HG03095 (cell line): ENCODE measurements around the gene ADPRM.

ENCODE experiments used
- ATAC-seq: cut with Tn5 transposase; IDR thresholded peaks from one replicate; pipeline ENCODE4 v1.9.1; 2021; ENCODE audit warnings: moderate library complexity; ENCODE audit not compliant: unreplicated experiment

Gene ADPRM

DNA sequence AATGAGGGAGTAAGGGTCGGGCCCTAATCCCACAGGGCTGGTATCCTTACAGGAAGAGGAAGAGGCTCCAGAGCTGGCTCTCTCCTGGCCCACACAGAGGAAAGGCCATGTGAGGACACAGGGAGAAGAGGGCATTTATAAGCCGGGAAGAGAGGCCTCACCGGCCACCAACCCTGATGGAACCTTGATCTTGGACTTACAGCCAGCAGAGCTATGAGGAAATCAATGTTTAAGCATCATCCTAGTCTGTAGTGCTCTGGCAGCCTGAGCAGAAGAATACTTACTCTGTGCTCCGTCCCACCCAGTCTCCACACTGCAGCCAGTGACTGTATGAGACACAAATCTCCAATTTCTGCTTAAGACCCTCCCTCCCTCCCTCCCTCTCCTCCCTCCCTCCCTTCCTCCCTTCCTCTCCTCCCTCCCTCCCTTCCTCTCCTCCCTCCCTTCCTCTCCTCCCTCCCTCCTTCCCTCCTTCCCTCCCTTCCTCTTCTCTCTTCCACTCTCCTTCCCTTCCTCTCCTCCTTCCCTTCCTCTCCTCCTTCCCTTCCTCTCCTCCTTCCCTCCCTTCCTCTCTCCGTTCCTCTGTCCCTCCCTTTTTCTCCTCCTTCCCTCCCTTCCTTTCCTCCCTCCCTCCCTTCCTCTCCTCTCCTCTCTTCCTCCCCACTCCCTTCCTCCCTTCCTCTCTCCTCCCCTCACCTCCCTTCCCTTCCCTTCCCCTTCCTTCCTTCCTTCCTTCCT lies 41.3 kb downstream of the ADPRM start:
- ATAC-seq: no peak

DNA sequence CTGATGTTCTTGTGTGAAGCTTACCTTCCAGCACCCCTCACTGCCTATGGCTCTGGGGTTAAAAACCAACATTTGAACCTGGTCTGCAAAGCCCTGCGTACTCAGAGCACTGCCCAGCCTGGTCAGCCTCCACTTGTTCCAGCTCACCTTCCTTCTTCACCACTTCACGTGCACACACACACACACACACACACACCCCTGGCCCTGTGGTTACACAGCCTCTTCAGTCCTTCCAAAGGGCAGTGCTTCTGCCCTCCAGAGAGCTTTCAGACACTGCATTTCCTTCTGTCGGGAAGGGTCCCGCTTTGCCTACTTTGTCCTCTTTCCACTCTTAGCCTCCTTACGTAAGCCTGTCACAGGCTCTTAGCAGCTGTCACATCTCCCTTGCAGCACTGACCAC lies 42.0 kb downstream of the ADPRM start:
- no peak for ATAC-seq

DNA sequence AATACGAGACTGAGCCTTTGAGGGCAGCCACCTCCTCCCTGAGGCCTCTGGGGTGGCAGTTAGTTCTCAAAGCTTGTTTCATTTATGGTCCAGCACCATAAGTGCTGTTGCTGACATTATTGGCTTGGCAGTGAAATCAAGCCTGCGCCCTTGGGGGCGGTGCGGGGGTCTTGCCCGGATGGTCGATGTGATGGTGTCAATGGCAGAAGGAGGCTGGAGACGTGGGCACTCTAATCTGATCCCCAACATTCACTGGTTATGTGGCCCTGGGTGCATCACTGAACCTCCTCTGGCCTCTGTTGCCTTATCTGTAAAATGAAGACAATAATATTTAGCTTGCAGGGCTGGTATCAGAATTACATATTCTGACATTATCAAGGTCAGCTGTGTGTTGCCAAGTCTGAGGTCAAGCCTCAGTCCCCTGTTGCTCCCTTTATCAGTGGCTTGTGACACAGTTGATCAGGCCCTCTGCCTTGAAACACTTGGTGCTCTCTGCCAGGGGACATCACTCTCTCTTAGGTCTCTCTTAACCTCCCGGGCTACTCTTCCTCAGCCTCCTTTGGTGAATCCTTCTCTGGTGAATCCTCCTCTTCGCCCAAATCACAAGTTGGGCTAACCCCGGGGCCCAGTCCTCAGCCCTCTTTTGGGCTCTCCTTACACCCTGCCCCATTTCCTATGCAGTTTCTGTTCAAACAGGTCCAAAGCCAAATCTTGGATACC lies 44.2 kb downstream of the ADPRM start:
- no peak for ATAC-seq

DNA sequence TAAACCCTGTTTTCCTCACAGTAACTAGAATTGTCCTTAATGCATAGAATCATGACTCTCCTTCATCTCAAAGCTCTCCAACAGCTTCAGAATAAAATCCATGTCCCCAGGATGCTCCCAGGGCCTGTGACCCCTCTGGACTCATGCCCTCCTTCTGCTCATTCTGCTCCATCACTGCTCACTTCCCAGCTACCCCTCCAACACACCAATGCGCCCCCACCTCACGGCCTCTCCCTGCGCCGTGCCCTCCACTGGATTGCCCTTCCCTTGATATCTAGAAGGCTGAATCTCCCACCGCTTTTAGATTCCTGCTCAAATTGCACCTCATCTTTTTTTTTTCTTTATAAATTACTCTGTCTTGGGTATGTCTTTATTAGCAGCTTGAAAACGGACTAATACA lies 45.0 kb downstream of the ADPRM start:
- ATAC-seq: no peak

DNA sequence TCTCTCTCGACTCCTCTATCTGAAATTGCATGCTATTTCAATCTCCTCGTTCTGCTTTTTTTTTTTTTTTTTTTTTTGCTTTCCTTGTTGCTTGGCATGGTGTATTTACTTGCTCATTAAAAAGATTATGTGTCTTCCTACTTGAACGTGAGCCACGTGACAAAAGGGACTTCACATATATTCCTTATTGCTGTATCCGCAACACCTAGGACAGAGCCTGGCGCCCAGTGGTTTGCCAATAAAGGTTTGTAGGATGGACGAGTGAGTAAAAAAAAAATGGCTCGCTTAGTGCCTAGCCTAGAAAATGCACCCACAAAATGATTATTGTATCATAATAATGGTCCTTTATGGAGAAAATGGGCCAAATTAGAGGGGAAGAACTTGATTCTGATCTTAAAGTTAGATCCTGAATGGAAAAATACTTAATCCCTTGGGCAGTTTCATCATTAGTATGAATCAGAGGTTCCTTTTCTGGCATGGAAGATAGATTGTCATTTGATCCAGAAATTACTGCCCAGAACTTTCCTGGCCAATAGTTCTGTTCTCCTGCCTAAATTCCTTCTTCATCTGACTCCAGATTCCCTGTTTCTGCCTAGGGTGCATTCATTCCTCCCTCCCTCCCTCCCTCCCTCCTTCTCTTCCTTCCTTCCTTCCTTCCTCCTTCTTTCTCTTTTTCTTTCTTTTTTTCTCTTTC lies 46.1 kb downstream of the ADPRM start:
- no peak for ATAC-seq

DNA sequence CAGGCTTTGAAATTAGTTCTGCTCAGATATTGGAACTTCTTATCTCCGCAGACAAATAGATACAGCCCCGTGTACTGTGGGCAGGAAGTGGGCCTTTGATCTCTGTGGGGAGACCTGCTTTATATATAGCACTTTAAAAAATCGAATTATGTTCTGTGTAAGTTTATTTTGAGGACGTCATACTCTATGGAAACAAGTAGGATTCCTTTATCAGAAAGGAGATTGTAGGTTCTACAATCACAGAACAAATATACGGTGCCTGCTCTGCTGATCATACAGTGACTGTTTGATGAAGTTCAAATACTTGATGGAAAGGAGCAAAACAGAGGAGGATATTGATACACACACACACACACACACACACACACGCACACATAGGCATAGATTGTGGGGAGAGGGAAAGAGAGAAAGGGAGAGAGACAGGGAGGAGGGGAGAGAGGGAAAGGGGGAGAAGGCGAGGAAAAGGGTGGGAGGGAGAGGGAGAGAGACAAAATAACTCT lies 47.2 kb downstream of the ADPRM start:
- no peak for ATAC-seq

DNA sequence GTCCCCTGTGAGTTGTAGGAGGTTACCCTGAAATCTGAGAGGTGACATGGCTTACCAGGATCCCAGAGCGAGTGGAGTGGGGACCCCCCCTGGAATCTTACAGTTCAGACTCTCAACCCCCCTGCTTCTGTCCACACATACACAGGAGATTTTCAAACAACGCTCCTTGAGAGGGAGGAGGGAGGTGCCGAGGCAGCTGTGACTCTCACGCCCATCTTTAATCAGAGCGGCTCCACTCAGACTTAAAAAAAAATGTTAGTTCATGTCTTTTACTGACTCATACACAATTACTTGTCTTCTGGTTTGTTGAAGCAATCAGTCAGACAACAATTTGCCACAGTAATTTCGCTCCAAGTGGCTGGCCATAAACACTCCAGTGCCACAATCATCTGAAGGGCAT lies 47.8 kb downstream of the ADPRM start:
- ATAC-seq: no peak

DNA sequence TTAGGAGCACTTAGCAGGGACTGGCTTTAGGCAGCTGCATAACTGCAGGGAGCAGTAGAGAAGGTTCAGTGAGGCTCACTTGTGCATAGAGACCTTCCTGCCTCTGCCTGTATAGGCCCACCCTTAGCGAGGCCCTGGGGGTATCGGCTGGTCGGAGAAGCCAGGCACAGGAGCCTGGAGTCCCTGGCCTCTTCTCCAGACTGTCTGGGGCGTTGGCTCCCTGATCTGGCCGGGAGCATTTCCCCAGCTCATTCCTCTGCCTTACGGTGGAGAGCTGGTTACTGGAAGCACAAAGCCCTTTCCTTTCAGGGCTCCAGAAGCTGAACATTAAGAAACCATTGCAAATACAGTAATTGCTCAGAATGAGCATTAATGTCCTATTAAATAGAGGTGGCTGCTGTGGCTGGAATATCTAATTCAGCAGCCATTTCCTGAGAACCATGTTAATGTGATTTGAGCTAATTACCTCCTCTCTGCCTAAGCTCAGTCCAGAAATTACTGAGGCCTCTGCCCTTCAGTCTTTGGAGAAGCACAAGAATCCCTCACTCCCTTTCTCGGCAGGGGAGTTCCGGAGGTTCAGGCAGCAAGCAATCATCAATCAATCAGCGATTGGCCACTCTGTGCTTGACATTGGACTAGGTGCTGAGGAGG lies 51.3 kb downstream of the ADPRM start:
- ATAC-seq: no peak

DNA sequence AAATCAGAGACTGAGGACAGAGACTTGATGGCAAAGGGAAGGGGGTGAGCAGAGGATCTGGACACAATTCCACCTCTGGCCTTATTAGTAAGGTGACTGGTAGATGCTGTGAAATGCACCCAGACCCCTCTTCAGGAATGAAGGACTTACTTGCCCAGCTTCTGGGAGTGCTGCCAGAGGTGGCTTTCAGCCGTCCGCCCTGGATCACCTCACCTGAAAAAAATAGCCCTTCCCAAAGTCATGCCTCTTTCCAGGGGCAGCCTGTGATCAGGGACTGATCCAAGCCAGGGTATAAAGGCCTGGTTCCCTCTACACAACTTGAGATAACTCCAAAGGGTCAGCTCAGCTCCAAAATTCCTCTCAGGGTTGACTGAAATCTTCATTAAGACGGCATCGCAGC lies 52.8 kb downstream of the ADPRM start:
- ATAC-seq: no peak

DNA sequence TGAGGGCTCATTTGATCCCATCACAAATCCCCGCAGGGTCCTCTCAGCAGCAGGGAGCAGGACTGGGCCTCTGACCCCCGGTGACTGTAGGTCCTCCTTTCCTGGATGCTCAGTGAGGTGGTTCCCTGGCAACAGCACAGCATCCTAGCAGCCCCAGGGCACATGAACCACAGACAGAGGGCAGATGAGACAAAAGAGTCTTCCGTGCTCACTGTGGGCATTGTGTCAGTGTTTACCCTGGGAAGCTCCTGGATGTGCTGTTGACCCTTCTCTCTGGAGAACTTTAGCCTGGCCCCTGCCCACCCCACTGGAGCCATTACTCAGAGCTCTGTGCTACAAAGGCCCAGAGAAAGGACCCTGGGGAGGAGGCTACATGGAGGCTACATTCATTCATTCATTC lies 54.2 kb downstream of the ADPRM start:
- no peak for ATAC-seq

DNA sequence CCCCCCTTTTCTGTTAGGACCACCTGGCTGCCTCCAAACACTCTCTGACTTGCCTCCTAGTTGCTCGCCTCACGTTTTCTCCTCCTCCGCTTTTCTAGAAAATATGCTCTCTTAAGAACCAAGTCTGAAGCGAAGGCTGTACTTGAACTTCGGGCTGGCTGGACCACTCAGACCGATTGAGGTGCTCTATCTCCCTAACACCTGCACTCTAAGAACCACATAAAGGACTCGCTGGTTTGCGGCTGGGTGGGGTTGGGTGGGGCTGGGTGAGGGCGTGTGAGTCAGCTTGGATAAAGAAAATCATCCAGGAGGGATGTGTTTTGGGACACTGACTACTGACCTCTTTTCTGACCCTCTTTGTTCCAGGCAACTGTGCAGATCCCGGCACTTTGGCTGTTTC lies 55.3 kb downstream of the ADPRM start:
- no peak for ATAC-seq

DNA sequence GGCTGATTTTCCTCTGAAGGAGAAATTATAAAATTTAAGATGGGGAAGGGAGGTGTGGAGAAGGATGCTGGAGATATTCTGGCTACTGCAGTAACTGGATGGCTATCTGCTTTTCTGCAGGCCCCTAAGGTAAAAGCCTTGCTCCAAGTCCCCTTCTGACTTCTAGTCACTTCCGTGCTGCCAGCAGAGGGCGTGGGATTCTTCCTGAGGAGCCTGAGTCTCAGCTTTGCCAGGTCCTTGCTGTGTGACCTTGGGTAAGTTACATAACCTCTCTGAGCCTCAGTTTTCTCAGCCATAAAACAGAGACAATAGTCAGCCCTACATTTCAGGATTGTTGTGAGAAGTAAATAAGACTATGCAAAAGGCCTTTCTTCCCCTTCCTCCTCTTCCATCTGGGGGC lies 56.7 kb downstream of the ADPRM start:
- no peak for ATAC-seq

DNA sequence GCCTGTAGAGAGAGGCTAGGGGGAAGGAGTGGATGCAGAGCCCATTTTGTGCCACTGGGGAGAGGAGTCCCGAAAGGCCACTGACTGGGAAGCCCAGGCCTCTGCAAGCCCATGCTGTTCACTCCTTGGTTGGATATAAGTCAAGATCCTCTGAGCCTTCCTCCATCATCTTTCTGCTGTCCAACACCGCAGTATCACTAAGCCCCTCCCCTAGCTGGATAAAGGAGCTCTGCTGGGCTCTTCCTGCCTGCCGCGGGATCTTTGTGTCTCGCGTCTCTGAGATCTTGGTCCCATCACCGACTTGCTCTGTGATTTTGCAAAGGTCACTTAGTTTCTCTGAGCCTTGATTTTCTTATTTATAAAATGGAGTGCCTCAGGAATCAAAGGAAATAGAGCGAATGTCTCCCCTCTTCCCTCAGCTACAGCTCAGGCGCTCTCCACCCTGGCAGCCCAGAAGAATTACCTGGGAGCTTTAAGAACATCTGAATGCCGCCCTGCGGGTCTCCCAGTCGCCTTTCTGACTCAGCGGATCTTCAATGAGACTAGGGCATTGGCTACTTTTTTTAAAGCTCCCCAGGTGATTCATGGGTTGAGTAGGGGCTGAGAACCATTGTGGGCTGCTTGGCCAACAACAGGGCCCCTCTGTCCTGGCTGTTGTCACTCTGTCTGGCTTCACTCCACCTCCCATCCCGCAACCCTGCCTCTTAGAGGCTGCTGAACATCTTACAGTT lies 57.6 kb downstream of the ADPRM start:
- no peak for ATAC-seq

DNA sequence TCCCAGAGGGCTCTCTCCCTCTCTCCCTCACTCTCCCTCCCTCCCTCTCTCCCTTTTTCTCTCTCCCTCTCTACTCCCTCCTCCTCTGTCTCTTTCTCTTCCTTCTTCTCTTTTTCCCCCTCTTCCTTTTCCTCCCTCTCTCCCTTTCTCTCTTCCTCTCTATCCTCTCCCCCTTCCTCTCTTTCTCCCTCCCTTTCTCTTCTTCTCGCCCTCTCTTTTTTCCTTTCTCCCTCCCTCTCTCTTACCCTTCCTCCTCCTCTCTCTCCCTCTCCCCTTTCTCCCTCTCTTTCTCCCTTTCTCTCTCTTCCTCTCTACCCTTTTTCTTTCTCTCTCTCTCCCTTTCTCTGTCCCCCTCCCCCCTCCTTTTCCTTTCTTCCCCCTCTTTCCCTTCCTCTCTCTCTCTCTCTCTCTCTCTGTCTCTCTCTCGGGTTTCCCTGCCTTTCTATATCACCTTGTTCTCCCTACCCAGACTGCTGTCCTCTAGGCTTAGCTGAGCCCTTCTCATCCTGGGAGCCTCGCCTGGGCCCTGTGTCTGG lies 58.3 kb downstream of the ADPRM start:
- no peak for ATAC-seq

DNA sequence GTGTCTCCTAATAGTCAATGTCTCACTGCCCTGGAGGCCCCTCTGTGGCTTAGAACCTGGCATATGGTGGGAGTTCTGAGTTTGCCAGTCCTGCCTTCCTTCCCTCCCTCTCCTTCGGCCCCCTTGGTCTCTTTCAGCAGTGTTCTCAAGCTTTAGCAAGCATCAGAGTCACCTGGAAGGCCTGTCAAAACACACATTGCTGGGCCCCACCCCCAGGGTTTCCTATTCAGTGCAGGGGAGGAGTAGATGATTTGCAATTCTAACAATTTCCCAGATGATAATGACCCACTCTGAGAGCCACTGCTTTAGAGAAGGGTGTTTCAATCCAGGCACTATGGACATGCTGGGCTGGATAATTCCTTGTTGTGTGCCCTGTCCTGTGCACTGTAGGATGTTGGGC lies 58.8 kb downstream of the ADPRM start:
- no peak for ATAC-seq

DNA sequence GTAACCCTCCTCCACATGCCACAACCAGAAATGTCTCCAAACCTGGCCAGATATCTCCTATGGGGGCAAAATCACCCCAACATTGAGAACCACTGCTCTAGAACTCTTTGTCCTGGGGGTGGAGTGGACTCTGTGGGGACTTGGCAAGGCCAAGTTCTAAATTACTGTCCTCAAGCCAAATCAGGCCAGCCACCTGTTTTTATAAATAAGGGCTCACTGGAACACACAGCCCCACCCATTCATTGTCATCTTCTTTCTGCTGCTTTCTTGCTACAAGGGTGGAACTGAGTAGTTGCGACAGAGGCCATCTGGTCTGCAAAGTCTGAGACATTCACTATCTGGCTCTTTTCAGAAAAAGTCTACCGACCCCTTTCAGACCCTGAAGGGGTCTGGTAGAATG lies 59.2 kb downstream of the ADPRM start:
- no peak for ATAC-seq

DNA sequence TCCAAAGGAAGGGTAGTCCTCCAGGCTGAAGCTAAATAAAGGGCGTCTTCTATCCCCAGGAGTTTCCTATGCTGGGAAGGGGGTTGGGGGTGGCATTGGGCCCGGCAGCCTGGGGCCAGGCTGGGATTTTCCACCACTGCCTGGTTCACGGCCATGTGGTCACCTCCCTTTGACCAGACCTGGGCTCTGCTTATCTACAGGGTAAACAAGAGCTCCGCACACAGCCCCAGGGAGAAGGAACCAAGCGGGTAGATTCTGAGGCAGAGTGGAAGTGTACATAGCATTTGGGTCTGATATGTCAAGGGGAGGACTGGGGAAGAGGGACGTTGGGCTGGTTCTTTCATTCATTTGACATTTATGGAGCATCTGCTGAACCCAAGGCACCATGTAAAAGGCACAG lies 59.7 kb downstream of the ADPRM start:
- no peak for ATAC-seq

DNA sequence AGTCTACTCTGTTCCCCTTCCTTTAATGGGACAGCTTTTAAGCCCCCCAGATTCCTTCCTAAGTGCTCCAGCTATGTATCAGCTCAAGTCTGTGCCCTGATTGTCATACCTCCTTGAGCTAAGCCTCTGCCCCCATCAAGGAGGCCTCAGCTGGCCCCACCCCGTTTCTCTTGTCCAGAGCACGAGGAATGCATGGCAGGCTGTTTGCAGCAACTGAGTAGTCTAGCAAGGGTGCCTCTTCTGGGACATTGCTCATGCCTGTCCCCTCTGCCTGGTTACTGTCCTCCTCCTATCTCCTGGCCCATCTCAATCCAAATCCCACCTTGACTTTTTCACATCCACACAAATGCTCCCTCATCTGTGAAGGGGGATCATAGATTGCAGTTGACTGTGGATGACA lies 60.3 kb downstream of the ADPRM start:
- ATAC-seq: no peak

DNA sequence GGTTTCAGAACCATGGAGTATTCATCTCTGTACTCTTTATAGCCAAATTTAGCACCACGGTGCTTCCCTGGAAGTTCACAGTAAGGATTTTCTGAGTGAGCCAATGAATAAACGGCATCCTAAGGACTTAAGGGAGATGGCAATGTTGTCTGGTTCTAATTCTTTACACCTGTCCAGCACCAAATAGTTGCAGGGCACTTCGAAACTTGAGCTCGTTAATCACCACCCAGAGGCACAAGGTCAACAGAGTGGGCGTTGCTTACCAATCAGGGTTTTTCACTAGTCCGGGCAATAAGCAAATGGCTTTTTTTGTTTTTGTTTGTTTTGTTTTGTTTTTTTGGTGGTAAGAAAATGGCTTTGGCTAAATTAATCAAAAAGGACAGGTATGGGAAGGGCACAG lies 60.7 kb downstream of the ADPRM start:
- ATAC-seq: no peak
